ENCODE data around the gene TCF7L1. TPM values are rescaled to one million over a fixed set of nuclear protein-coding genes. Genes with fewer than 3 reads are reported as not detected.
A peak's percentile ranks its signal among the peaks of the same experiment; 100 is the strongest.

Gene TCF7L1
- total and polyA plus RNA-seq, 2 of the 13 experiments (the other 11 are each of a cell fraction or from before 2014, with no cell fraction given), result 0.04 to 0.15 TPM

DNA sequence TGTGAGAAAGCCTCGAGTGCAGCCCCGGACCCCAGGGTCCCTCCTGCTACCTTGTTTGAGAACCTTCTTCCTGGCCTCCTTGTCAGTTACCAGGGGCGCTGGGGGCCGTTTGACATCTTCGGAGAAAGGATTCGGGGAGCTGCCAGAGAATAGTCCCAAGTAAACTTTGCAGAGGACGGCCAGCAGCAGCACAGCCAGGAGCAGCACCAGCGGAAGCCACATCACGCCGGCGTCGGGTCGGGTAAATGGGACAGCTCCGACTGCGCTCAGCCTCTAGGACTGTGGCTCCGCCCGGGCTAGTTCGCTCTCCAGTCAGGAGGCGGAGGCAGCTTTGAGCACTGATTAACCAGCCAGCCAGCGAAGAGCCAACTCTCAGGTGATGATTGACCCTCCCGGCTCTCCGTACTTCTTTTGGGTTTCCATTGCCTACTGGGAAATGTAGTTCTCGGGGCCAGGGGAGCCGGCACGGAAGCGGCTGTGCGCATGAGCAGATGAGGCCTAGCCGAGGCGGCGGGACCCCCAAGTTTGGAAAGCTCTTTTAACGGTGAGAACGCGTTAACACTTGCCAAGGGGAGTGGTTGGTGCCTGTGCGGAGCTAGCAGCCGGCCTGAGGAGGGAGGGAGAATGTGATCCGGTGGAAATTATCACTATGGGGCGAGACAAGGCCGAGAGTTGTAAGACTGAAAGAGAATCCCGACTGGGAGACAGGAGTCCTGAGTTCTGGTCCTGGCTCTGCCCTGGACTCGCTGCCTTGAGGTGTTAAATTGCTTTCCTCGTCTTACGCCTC is 221.3 kb downstream of the TCF7L1 start, which contains the start of the genes ELMOD3 and RETSAT (continued):
- TF ChIP-seq CENPX (CRISPR knock-in tag; IDR thresholded peaks at IDR 0.05) (no peak), ZSCAN21 (CRISPR knock-in tag; IDR thresholded peaks at IDR 0.05; ENCODE audit: borderline replicate concordance) (peak; percentile 80), ZNF569 (CRISPR knock-in tag; IDR thresholded peaks at IDR 0.05; ENCODE audit: borderline replicate concordance) (peak; percentile 80; the same call in 1 of the 2 replicates), GTF3A (CRISPR knock-in tag; conservative IDR thresholded peaks at IDR 0.05) (peak; percentile 98), SOX6 (IDR thresholded peaks at IDR 0.05) (no peak), SOX6 (CRISPR knock-in tag; IDR thresholded peaks at IDR 0.05) (peak; percentile 84), CREM (IDR thresholded peaks at IDR 0.05) (peak; percentile 95), CREM (CRISPR knock-in tag; IDR thresholded peaks at IDR 0.05) (no peak), ZNF329 (CRISPR knock-in tag; IDR thresholded peaks at IDR 0.05; ENCODE audit: low read depth) (peak; percentile 77; the same call in 1 of the 2 replicates), ZNF879 (CRISPR knock-in tag; IDR thresholded peaks at IDR 0.05) (0 out of 2 replicates have a peak, but pooled peaks have one; percentile 78), GATAD2A (CRISPR knock-in tag; IDR thresholded peaks at IDR 0.05) (peak; percentile 86), HCFC1 (IDR thresholded peaks at IDR 0.05; ENCODE audit: low read depth, low read length) (peak; percentile 98), FOXJ3 (CRISPR knock-in tag; IDR thresholded peaks at IDR 0.05; ENCODE audit: borderline replicate concordance) (peak; percentile 78), ZNF629 (CRISPR knock-in tag; conservative IDR thresholded peaks at IDR 0.05) (peak; percentile 93), TAF1 (CRISPR knock-in tag; IDR thresholded peaks at IDR 0.05) (peak; percentile 100), ZBTB20 (CRISPR knock-in tag; IDR thresholded peaks at IDR 0.05; ENCODE audit: borderline replicate concordance, low read depth) (peak; percentile 59), THRA (CRISPR knock-in tag; IDR thresholded peaks at IDR 0.05; ENCODE audit: borderline replicate concordance) (peak; percentile 69), FOXC1 (CRISPR knock-in tag; IDR thresholded peaks at IDR 0.05; ENCODE audit: borderline replicate concordance) (peak; percentile 67), PHF21A (CRISPR knock-in tag; IDR thresholded peaks at IDR 0.05) (peak; percentile 94), ZNF790 (CRISPR knock-in tag; IDR thresholded peaks at IDR 0.05; ENCODE audit: borderline replicate concordance) (peak; percentile 99), RFX1 (IDR thresholded peaks at IDR 0.05) (no peak), ZNF792 (CRISPR knock-in tag; IDR thresholded peaks at IDR 0.05) (peak; percentile 94)
- TF ChIP-seq, protein P1, sequence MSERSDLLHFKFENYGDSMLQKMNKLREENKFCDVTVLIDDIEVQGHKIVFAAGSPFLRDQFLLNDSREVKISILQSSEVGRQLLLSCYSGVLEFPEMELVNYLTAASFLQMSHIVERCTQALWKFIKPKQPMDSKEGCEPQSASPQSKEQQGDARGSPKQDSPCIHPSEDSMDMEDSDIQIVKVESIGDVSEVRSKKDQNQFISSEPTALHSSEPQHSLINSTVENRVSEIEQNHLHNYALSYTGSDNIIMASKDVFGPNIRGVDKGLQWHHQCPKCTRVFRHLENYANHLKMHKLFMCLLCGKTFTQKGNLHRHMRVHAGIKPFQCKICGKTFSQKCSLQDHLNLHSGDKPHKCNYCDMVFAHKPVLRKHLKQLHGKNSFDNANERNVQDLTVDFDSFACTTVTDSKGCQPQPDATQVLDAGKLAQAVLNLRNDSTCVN (CRISPR knock-in tag; IDR thresholded peaks at IDR 0.05; ENCODE audit: borderline replicate concordance), result peak; percentile 30; the same call in 1 of the 2 replicates
- TF ChIP-seq, protein P2, sequence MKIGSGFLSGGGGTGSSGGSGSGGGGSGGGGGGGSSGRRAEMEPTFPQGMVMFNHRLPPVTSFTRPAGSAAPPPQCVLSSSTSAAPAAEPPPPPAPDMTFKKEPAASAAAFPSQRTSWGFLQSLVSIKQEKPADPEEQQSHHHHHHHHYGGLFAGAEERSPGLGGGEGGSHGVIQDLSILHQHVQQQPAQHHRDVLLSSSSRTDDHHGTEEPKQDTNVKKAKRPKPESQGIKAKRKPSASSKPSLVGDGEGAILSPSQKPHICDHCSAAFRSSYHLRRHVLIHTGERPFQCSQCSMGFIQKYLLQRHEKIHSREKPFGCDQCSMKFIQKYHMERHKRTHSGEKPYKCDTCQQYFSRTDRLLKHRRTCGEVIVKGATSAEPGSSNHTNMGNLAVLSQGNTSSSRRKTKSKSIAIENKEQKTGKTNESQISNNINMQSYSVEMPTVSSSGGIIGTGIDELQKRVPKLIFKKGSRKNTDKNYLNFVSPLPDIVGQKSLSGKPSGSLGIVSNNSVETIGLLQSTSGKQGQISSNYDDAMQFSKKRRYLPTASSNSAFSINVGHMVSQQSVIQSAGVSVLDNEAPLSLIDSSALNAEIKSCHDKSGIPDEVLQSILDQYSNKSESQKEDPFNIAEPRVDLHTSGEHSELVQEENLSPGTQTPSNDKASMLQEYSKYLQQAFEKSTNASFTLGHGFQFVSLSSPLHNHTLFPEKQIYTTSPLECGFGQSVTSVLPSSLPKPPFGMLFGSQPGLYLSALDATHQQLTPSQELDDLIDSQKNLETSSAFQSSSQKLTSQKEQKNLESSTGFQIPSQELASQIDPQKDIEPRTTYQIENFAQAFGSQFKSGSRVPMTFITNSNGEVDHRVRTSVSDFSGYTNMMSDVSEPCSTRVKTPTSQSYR (CRISPR knock-in tag; IDR thresholded peaks at IDR 0.05; ENCODE audit: borderline replicate concordance), result peak; percentile 54; the same call in 1 of the 2 replicates
- TF ChIP-seq, protein P3, sequence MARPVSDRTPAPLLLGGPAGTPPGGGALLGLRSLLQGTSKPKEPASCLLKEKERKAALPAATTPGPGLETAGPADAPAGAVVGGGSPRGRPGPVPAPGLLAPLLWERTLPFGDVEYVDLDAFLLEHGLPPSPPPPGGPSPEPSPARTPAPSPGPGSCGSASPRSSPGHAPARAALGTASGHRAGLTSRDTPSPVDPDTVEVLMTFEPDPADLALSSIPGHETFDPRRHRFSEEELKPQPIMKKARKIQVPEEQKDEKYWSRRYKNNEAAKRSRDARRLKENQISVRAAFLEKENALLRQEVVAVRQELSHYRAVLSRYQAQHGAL (CRISPR knock-in tag; IDR thresholded peaks at IDR 0.05; ENCODE audit: not compliant biosample characterization), result peak; percentile 95

Measured in HepG2 (cell line).